GM12878 (cell line): ENCODE results near the gene MYL12A. TPM values are rescaled to one million over a fixed set of nuclear protein-coding genes. Genes with fewer than 3 reads are reported as not detected.

Experiments used
- ATF3 ChIP-seq: IDR thresholded peaks from 2 replicates; pipeline ENCODE4 v1.6.1; 2011; ENCODE audit warnings: low read depth, mild to moderate bottlenecking, low read length, moderate library complexity, borderline replicate concordance; ENCODE audit errors: extremely low read depth
- CBX3 ChIP-seq: fragments of 200-600 bp; sonication (generic); IDR thresholded peaks from 2 replicates; pipeline ENCODE4 v1.6.1; 2016; ENCODE audit warnings: low read depth, borderline replicate concordance
- EGR1 ChIP-seq, 2 experiments: IDR thresholded peaks; 1 replicate in 1 of 2; 2 replicates in 1 of 2; pipeline ENCODE4 v1.6.1; 2011 to 2012; ENCODE audit warnings: low read depth in 2 of 2, low read length in 2 of 2, borderline replicate concordance in 1 of 2, mild to moderate bottlenecking in 1 of 2, moderate library complexity in 1 of 2
- EP300 ChIP-seq, 2 experiments: fragments of 150-350 bp in 1 of 2; IDR thresholded peaks; 2 replicates each; pipeline ENCODE4 v1.6.1; 2011 to 2012; ENCODE audit warnings: low read depth in 2 of 2, low read length in 2 of 2, borderline replicate concordance in 1 of 2, improper control_type of control experiment in 1 of 2, inconsistent platforms in 1 of 2; ENCODE audit not compliant: control insufficient read depth in 1 of 2
- ETV6 ChIP-seq, 2 experiments: fragments of 450-650 bp in 1 of 2; IDR thresholded peaks in 1 of 2; conservative IDR thresholded peaks in 1 of 2; 2 replicates each; pipeline ENCODE4 v1.6.1; 2014; ENCODE audit warnings: antibody characterized with exemption in 1 of 2, borderline replicate concordance in 1 of 2, low read depth in 1 of 2, mild to moderate bottlenecking in 1 of 2, moderate library complexity in 1 of 2
- HDAC6 ChIP-seq: fragments of 200-600 bp; sonication (generic); IDR thresholded peaks from one replicate; pipeline ENCODE4 v1.8.0; 2017; ENCODE audit warnings: antibody characterized with exemption; ENCODE audit not compliant: unreplicated experiment
- HDGF ChIP-seq: fragments of 450-650 bp; IDR thresholded peaks from 2 replicates; pipeline ENCODE4 v1.6.1; 2016; ENCODE audit warnings: antibody characterized with exemption
- IRF5 ChIP-seq: fragments of 450-650 bp; IDR thresholded peaks from 2 replicates; pipeline ENCODE4 v1.6.1; 2017; ENCODE audit warnings: borderline replicate concordance
- JUND ChIP-seq: IDR thresholded peaks from 2 replicates; pipeline ENCODE4 v1.6.1; 2012; ENCODE audit warnings: low read depth, mild to moderate bottlenecking, low read length, improper control_type of control experiment, moderate library complexity
- KAT2A ChIP-seq: conservative IDR thresholded peaks from 2 replicates; pipeline ENCODE4 v1.6.1; 2011; ENCODE audit warnings: low read depth, low read length; ENCODE audit not compliant: control insufficient read depth
- LARP7 ChIP-seq: fragments of 450-650 bp; IDR thresholded peaks from 2 replicates; pipeline ENCODE4 v1.6.1; 2017; ENCODE audit warnings: mild to moderate bottlenecking
- MTA2 ChIP-seq: fragments of 450-650 bp; IDR thresholded peaks from 2 replicates; pipeline ENCODE4 v1.6.1; 2016; ENCODE audit warnings: low read depth, mild to moderate bottlenecking, moderate library complexity
- NFIC ChIP-seq: IDR thresholded peaks from 2 replicates; pipeline ENCODE4 v1.6.1; 2012; ENCODE audit warnings: low read depth, mild to moderate bottlenecking, inconsistent platforms, low read length, moderate library complexity
- NR2C2 ChIP-seq: IDR thresholded peaks from 2 replicates; pipeline ENCODE4 v1.6.1; 2011; ENCODE audit warnings: borderline replicate concordance, low read depth; ENCODE audit not compliant: control insufficient read depth, insufficient read length
- PAX8 ChIP-seq: fragments of 450-650 bp; IDR thresholded peaks from 2 replicates; pipeline ENCODE4 v1.6.1; 2017; ENCODE audit warnings: mild to moderate bottlenecking, moderate library complexity
- POU2F2 ChIP-seq: IDR thresholded peaks from 3 replicates; pipeline ENCODE4 v1.6.1; 2011; ENCODE audit warnings: low read depth, mild to moderate bottlenecking, low read length, borderline replicate concordance
- RAD51 ChIP-seq: fragments of 450-650 bp; IDR thresholded peaks from 2 replicates; pipeline ENCODE4 v1.6.1; 2016; ENCODE audit warnings: moderate library complexity, mild to moderate bottlenecking, inconsistent platforms
- RUNX3 ChIP-seq: IDR thresholded peaks from 2 replicates; pipeline ENCODE4 v1.6.1; 2012; ENCODE audit warnings: low read length, inconsistent platforms
- SMAD1 ChIP-seq: fragments of 450-650 bp; IDR thresholded peaks from 2 replicates; pipeline ENCODE4 v1.6.1; 2018; ENCODE audit warnings: mild to moderate bottlenecking, low read depth; ENCODE audit not compliant: partially characterized antibody
- SMC3 ChIP-seq: IDR thresholded peaks from 2 replicates; pipeline ENCODE4 v1.6.1; 2011; ENCODE audit warnings: low read length, improper control_type of control experiment, borderline replicate concordance
- STAT1 ChIP-seq: fragments of 450-650 bp; conservative IDR thresholded peaks from 2 replicates; pipeline ENCODE4 v1.6.1; 2014; ENCODE audit warnings: antibody characterized with exemption, mild to moderate bottlenecking
- TAF1 ChIP-seq: IDR thresholded peaks from 2 replicates; pipeline ENCODE4 v1.6.1; 2011; ENCODE audit warnings: mild to moderate bottlenecking, low read depth, low read length, borderline replicate concordance
- TARDBP ChIP-seq: IDR thresholded peaks from 2 replicates; pipeline ENCODE4 v1.6.1; 2016; ENCODE audit warnings: borderline replicate concordance
- TBL1XR1 ChIP-seq: IDR thresholded peaks from 2 replicates; pipeline ENCODE4 v1.6.1; 2012; ENCODE audit warnings: low read depth, low read length, improper control_type of control experiment
- ZNF24 ChIP-seq: fragments of 450-650 bp; IDR thresholded peaks from 2 replicates; pipeline ENCODE4 v1.6.1; 2017; ENCODE audit warnings: antibody characterized with exemption, mild to moderate bottlenecking
- ZSCAN29 ChIP-seq: fragments of 450-650 bp; IDR thresholded peaks from 2 replicates; pipeline ENCODE4 v1.6.1; 2017; ENCODE audit warnings: mild to moderate bottlenecking, moderate library complexity
- polyA plus RNA-seq, 11 experiments: library from polyadenylated mRNA; depleted of rRNA in 4 of 11; unstranded in 6 of 11; stranded (reverse) in 5 of 11; fragments of >200 nt; fragmentation: Nextera tagmentation in 4 of 11; fragmentation: Illumina TruSeq in 1 of 11; extraction: Ambion mirVana in 4 of 11; extraction: Trizol in 1 of 11; gene quantifications; 1 replicate in 1 of 11; 2 replicates in 10 of 11; pipeline versions ENCODE4 v1.2.1 to v1.2.3, GENCODE V29; 2011 to 2016; ENCODE audit warnings: inconsistent platforms in 2 of 11, missing spikeins in 2 of 11, low read depth in 1 of 11
- total RNA-seq, 4 experiments: library from RNA; depleted of rRNA in 3 of 4; stranded (reverse); fragments of >200 nt in 3 of 4; fragmentation: Illumina TruSeq in 1 of 4; extraction: Trizol in 1 of 4; gene quantifications; 2 replicates each; pipeline versions ENCODE4 v1.2.1 to v1.2.3, GENCODE V29; 2013 to 2021
- TF ChIP-seq, protein P1 (sequence below): fragments of 450-650 bp; IDR thresholded peaks from 2 replicates; pipeline ENCODE4 v1.6.1; 2017; ENCODE audit warnings: mild to moderate bottlenecking
- TF ChIP-seq, protein P2 (sequence below): IDR thresholded peaks from 2 replicates; pipeline ENCODE4 v1.6.1; 2012; ENCODE audit warnings: low read depth, low read length, improper control_type of control experiment

Gene MYL12A
- total and polyA plus RNA-seq, 10 of the 15 experiments (the other 5 are each of a cell fraction or from before 2014, with no cell fraction given) = 488 to 1,663 (median 924) TPM

GRCh38 chr18:3246635-3247239 is 864 bp upstream of the MYL12A start (continued):
- no peak; a peak in 1 of 4 replicates for TF ChIP-seq ETV6 (conservative IDR thresholded peaks at IDR 0.05 in 1 of 2, IDR thresholded peaks at IDR 0.05 in 1 of 2; ENCODE audit: borderline replicate concordance in 1 of 2, low read depth in 1 of 2)
- TF ChIP-seq KAT2A = no peak
- TF ChIP-seq LARP7 = 0 out of 2 replicates have a peak, but pooled peaks have one; percentile 18
- no peak for TF ChIP-seq HDAC6
- no peak for TF ChIP-seq IRF5
- TF ChIP-seq MTA2 = no peak
- no peak for TF ChIP-seq CBX3
- no peak for TF ChIP-seq SMAD1
- no peak; the same call in 1 of the 2 replicates for TF ChIP-seq HDGF
- no peak for TF ChIP-seq RAD51
- TF ChIP-seq, protein P1, sequence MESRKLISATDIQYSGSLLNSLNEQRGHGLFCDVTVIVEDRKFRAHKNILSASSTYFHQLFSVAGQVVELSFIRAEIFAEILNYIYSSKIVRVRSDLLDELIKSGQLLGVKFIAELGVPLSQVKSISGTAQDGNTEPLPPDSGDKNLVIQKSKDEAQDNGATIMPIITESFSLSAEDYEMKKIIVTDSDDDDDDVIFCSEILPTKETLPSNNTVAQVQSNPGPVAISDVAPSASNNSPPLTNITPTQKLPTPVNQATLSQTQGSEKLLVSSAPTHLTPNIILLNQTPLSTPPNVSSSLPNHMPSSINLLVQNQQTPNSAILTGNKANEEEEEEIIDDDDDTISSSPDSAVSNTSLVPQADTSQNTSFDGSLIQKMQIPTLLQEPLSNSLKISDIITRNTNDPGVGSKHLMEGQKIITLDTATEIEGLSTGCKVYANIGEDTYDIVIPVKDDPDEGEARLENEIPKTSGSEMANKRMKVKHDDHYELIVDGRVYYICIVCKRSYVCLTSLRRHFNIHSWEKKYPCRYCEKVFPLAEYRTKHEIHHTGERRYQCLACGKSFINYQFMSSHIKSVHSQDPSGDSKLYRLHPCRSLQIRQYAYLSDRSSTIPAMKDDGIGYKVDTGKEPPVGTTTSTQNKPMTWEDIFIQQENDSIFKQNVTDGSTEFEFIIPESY = no peak
- TF ChIP-seq ZSCAN29 = no peak
- TF ChIP-seq TARDBP = no peak
- TF ChIP-seq TBL1XR1 = no peak
- TF ChIP-seq NR2C2 = no peak
- TF ChIP-seq EGR1 (IDR thresholded peaks at IDR 0.05; ENCODE audit: borderline replicate concordance in 1 of 2, low read depth in 2 of 2, low read length in 2 of 2) = no peak
- TF ChIP-seq JUND = no peak
- 0 out of 2 replicates have a peak, but pooled peaks have one; percentile 9 for TF ChIP-seq ZNF24
- TF ChIP-seq SMC3 = no peak
- TF ChIP-seq NFIC = no peak
- TF ChIP-seq ATF3 = no peak
- TF ChIP-seq, protein P2, sequence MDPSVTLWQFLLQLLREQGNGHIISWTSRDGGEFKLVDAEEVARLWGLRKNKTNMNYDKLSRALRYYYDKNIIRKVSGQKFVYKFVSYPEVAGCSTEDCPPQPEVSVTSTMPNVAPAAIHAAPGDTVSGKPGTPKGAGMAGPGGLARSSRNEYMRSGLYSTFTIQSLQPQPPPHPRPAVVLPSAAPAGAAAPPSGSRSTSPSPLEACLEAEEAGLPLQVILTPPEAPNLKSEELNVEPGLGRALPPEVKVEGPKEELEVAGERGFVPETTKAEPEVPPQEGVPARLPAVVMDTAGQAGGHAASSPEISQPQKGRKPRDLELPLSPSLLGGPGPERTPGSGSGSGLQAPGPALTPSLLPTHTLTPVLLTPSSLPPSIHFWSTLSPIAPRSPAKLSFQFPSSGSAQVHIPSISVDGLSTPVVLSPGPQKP = no peak
- no peak for TF ChIP-seq EP300 (IDR thresholded peaks at IDR 0.05; ENCODE audit: borderline replicate concordance in 1 of 2, control insufficient read depth in 1 of 2, low read depth in 2 of 2, low read length in 2 of 2)
- no peak for TF ChIP-seq TAF1
- TF ChIP-seq STAT1 = no peak
- TF ChIP-seq POU2F2 = no peak; the same call in 1 of the 3 replicates
- no peak for TF ChIP-seq PAX8
- no peak for TF ChIP-seq RUNX3
